Stimulated activated CD4-positive, alpha-beta T cell treated with anti-CD3 and anti-CD28 coated beads, Interleukin-4, amount 100 ng/mL, for 48 hours (primary cell): ENCODE data around the gene HNRNPR.
"Not testable (repeated sequence)": the region's sequence is repeated elsewhere in the genome, so short reads cannot be mapped to it uniquely, and the experiment has no call there.

Experiments used
- DNase-seq, 2 donors: peaks; one replicate each; pipeline ENCODE4 v3.0.0-alpha.2; 2020; ENCODE audit warnings: low read depth in 2 of 2

HNRNPR gene

DNA sequence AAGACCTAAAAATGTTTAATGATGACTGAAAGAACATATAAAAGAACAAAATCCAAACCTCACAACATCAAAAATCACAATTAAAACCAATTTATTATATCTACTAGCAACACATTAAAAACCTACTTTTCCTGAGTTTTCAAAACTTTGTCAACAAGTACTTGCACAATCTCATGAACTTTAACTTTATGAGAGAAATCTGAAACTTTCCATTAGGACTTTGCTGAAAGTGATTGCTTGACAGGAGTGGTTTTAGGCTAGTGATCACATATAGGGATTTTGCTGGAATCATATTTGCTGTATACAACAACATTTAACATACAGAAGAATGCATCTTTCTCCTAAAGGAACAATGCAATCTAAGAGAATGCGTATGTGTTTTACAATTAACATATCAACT is 13.2 kb downstream of the HNRNPR start:
- DNase-seq, result no peak

DNA sequence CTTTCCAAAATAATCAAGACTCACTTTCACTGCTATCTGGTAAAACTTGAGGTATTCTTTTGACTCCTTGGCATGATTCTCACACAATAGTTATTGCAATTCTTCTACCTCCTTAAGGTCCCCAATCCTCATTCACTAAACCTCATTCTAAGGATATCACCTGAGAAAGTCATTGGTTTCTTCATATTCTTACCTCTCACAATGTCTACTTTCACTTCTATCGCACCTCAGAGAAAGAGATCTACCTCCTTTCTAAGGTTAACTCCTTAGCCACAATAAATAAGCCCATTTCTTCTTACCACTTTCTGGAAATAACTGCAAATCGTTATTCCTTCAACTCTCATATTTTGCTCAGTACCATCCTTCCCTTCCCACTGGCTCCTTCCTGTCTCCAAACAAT is 18.7 kb downstream of the HNRNPR start:
- no peak for DNase-seq

- DNase-seq, result no peak
Measured at GRCh38 chr1:23322770-23323169, 21.3 kb downstream of the HNRNPR start.

DNA sequence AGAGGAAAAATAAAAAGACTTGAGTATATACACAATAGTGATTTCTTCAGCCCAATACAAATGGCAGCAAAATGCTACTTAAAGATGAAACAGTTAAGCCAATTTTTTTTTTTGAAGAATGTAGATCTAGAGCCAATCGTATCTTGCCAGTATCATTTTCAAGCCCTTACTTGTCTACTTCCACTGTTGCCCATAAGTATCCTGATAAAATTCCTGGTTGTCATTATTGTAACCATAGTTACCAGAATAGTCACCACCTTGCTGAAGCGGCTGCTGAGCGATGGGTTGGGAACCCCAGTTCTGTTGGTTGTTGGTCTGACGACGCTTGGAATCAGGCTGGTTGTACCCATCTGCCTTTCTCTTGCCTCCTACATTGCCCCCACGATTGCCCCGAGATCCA is 33.8 kb downstream of the HNRNPR start:
- DNase-seq, result not testable (repeated sequence)

GRCh38 chr1:23304140-23304620 is 39.9 kb downstream of the HNRNPR start:
- no peak for DNase-seq

GRCh38 chr1:23303524-23303923 is 40.6 kb downstream of the HNRNPR start:
- no peak for DNase-seq

DNA sequence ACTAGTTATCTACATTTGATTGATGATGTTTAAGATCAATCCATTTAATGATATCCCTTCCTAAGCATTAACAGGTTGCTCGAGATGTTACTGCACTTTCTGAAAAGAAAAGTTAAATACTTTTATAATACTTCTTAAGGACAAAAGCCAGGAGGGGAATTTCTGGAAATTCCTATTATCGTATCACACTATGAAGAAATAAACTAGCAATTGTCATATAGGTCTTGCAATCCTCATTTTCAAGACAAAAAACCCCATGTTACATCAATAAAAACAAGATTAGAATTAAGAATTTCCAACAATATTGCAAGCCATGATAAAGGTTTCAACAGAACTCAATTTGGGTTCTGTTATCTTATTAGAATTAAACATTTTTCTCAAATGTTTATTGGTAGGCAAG is 47.2 kb downstream of the HNRNPR start:
- no peak for DNase-seq

DNA sequence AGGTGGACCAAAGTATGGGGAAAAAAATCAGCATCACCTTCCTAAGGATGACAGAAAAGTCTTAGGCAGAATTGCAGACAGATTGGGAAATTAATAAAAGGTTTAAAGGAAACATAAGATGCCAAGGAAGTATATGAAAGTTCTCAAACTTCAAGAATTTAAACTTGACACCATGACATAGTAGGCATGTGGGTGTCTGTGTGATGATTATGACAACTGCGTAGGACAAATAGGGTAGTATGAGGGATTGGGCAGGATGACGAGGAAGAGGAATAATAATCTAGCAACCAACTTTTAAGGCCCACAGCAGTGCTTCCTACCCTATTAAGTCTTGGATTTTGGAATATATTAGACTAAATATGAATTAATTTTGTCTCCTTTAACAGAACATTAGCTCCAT is 52.4 kb downstream of the HNRNPR start:
- DNase-seq, result no peak

- no peak for DNase-seq
Measured at GRCh38 chr1:23290836-23291565, 53.1 kb downstream of the HNRNPR start.

GRCh38 chr1:23288671-23289070 is 55.4 kb downstream of the HNRNPR start:
- no peak for DNase-seq

- no peak for DNase-seq
Measured at GRCh38 chr1:23288201-23288600, 55.9 kb downstream of the HNRNPR start.

DNA sequence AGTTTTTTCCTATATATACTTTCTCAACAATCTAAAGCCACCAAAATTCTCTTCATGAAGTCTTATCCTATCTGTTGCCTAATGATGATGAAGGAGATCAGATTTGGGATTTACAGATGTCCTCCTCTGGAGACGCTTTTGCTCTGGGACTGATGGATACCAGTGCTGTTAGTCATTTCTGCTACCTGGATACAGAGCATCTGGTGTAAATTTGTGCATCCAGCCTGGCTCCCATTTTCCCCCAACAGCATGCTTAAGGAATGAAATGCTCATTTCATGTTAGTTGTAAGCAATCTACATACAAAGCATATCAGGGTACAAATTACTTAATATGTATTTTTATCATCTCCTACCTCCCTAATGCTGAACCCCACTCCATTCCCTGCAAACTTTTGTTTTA is 57.7 kb downstream of the HNRNPR start:
- DNase-seq, result no peak

DNA sequence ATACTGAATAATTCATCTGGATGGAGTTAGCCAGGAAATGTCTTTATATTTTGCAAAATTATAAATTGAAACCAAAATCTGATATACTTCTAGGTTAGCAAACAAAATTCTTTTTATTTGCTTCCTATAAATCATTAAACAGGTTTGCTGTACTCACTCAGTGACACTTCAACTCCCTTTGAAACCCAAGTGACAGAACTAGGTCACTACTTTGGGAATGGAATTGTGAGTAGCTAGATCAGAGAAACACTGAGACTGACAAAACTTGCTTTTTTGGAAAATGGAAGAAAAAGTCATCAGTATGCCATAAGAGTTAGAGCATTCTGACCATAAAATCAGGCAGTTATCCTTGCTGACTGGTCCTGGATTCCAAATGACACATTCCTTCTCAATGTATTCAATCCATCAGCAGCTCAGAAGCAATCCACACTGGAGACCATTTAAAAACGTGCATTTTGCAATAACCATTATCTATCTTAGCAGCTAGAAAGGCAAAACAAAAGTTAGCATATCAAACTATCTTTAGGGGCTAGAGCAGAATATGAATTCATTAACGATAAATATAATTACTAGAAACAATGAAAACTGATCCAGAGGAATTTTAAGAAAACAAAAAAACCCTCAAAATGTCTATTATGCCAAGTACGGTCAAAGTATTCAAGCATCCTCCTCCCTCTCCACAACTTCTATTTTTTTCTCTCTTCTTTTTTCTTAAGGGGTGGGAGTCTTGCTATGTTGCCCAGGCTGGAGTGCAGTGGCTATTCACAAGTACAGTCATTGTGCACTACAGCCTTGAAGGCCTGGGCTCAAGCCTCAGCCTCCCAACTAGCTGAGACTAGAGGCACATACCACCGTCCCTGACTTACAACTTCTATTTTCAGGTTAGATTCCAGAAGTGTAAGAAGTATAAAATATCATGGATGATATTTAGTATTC is 60.1 kb downstream of the HNRNPR start:
- no peak for DNase-seq

GRCh38 chr1:23282957-23283356 is 61.1 kb downstream of the HNRNPR start:
- no peak for DNase-seq

- DNase-seq, result no peak
Measured at GRCh38 chr1:23278717-23279116, 65.4 kb downstream of the HNRNPR start.

DNA sequence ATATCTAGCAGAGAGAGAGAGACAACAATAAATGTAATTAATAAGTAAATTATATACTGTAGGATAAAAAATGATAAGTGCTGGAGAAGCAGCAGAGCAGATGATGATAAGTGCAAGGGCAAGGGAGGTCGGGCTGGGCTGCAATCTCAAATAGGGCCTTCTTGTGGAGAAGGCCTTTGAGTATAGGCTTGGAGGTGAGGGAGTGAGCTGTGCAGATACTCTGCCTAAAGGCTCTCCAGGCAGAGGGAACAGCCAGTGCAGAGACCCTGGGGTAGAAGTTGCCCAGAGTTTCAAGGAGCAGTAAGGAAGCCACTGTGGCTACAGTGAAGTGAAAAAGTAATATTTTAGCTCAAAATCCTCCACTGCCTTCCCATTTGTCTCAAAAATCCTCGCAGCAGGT is 67.6 kb downstream of the HNRNPR start:
- no peak for DNase-seq

GRCh38 chr1:23274134-23274505 is 70.0 kb downstream of the HNRNPR start:
- DNase-seq, result no peak

DNA sequence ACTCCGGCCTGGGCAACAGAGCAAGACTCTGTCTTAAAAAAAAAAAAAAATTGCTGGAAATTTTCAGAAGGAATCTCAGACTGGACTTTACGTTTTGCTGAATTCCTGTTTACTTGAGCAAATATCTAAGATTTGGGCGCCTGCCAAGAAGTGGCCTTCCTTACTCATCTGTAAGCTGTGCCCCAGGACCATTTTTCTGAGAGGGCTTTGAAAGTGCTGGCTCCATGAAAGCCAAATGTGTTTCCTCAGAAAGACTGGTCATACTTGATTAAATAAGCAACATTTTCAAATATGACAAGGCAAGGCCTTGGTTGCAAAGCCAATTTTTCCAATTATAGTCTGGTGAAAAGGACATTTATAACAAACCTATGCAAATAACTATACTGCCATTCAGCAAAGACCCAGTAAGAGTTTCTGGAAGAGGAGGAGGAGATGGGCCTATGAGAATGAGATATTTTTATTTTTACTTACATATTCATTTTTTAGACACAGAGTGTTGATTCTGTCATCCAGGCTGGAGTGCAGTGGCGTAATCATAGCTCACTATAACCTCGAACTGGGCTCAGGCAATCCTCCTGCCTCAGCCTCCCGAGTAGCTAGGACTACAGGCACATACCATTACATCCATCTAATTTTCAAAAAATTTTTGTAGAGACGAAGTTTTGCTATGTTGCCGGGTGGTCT is 70.5 kb downstream of the HNRNPR start:
- no peak for DNase-seq

DNA sequence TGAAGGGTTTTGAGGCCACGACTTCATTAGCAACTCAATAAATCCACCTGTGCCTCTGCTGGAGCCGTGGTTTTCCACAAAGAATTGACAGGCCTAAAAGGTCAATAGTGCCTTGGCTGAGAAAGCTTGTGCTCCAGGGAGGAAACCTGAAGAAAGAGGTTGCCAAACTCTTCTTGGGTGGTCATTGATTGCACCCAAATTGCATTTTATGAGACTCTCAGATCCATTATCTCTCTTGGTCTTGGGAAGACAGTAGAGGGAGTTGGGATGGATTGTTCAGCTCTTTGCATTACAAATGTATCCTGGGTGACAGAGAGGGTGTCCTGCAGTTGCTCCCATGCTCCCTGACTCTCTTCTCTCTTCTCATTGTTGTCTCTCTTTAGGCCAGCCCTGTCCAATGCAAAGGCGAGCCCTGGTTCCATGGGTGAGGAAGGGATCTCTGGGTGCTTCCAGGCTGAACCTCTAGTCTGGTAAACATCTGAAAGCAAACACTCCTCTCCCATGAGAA is 80.7 kb downstream of the HNRNPR start:
- DNase-seq, result no peak

GRCh38 chr1:23258082-23258481 is 86.0 kb downstream of the HNRNPR start:
- not testable (repeated sequence) for DNase-seq

- DNase-seq, result not testable (repeated sequence)
Measured at GRCh38 chr1:23257371-23257770, 86.7 kb downstream of the HNRNPR start.
